Measurements from ENCODE around the gene LSM4.

- TF ChIP-seq CTCF (IDR thresholded peaks at IDR 0.05) = no peak
- no peak for TF ChIP-seq POLR2A (IDR thresholded peaks at IDR 0.05)
Measured at GRCh38 chr19:18286973-18287635, 35.8 kb downstream of the LSM4 start.

Measured in right lobe of liver (tissue), 4 donors.